GM06990 (cell line): ENCODE measurements around the gene HES6.
A peak's percentile ranks its signal among the peaks of the same experiment; 100 is the strongest.

ENCODE experiments used
- DNase-seq: peaks from one replicate; pipeline ENCODE4 v3.0.0-alpha.2; 2011; ENCODE audit not compliant: insufficient read length; ENCODE audit errors: extremely low read depth
- H3K27me3 ChIP-seq: replicated peaks from 2 replicates; pipeline ENCODE4 v1.6.0; 2011; ENCODE audit warnings: low read length; ENCODE audit not compliant: control insufficient read depth, insufficient read depth
- H3K36me3 ChIP-seq: 2 replicates; pipeline ENCODE4 v1.5.1; 2011; ENCODE audit warnings: low read length; ENCODE audit not compliant: control insufficient read depth, insufficient read depth
- H3K4me3 ChIP-seq: replicated peaks from 2 replicates; pipeline ENCODE4 v1.5.1; 2011; ENCODE audit warnings: low read depth, mild to moderate bottlenecking, control low read depth, low read length
- CTCF ChIP-seq: IDR thresholded peaks from 2 replicates; pipeline ENCODE4 v1.5.1; 2011; ENCODE audit warnings: low read length, control low read depth, mild to moderate bottlenecking, inconsistent platforms; ENCODE audit not compliant: insufficient read depth, poor library complexity, severe bottlenecking

HES6 gene

GRCh38 chr2:238241970-238242369, 2.1 kb upstream of the HES6 start:
- TF ChIP-seq CTCF: no peak
- Histone ChIP-seq H3K36me3 (peaks cover 1% of the 10 kb centered on the region; the same call in 1 of the 2 replicates), H3K27me3 (no peaks in the 10 kb centered on the region; the same call in 1 of the 2 replicates), H3K4me3 (no peak overlapping the region)
- no peak for DNase-seq

GRCh38 chr2:238240757-238241711, 1.2 kb upstream of the HES6 start:
- H3K4me3 ChIP-seq: no peak overlapping the region; the same call in 1 of the 2 replicates
- TF ChIP-seq CTCF: no peak
- DNase-seq: peak; percentile 58
- H3K27me3 ChIP-seq: no peaks in the 10 kb centered on the region; the same call in 1 of the 2 replicates
- H3K36me3 ChIP-seq: peaks cover 1% of the 10 kb centered on the region; the same call in 1 of the 2 replicates

GRCh38 chr2:238239543-238239862, 335 bp downstream of the HES6 start:
- Histone ChIP-seq H3K36me3 (peaks cover 1% of the 10 kb centered on the region; the same call in 1 of the 2 replicates), H3K4me3 (peak overlapping the region; percentile 61), H3K27me3 (no peaks in the 10 kb centered on the region; the same call in 1 of the 2 replicates)
- DNase-seq: no peak
- no peak for TF ChIP-seq CTCF

GRCh38 chr2:238238766-238239542, 884 bp downstream of the HES6 start:
- peak; percentile 10 for TF ChIP-seq CTCF
- DNase-seq: no peak

GRCh38 chr2:238238311-238238765, 1.5 kb downstream of the HES6 start:
- no peak for DNase-seq
- Histone ChIP-seq H3K4me3 (no peak overlapping the region), H3K36me3 (no peaks in the 10 kb centered on the region), H3K27me3 (no peaks in the 10 kb centered on the region; the same call in 1 of the 2 replicates)
- no peak for TF ChIP-seq CTCF

More at GRCh38 chr2:238238766-238239542, 884 bp downstream of the HES6 start:
- Histone ChIP-seq H3K36me3 (peaks cover 1% of the 10 kb centered on the region; the same call in 1 of the 2 replicates), H3K4me3 (no peak overlapping the region), H3K27me3 (no peaks in the 10 kb centered on the region; the same call in 1 of the 2 replicates)
